GM18498 (cell line): ENCODE data around the gene MYOZ3.
A peak's percentile ranks its signal among the peaks of the same experiment; 100 is the strongest.

Experiments
- ATAC-seq: cut with Tn5 transposase; IDR thresholded peaks from one replicate; pipeline ENCODE4 v1.9.1; 2021; ENCODE audit warnings: mild to moderate bottlenecking, moderate library complexity; ENCODE audit not compliant: unreplicated experiment

MYOZ3 gene

GRCh38 chr5:150661086-150661485, at the start of gene MYOZ3:
MYOZ3 (plus strand) TSS chr5:150661251; CDS start chr5:150662942, 1,691 bp downstream.
- no peak for ATAC-seq

GRCh38 chr5:150612405-150612804, 48.6 kb upstream of the MYOZ3 start:
- ATAC-seq, result no peak

- no peak for ATAC-seq
Observed at GRCh38 chr5:150612905-150613670, 48.0 kb upstream of the MYOZ3 start.

GRCh38 chr5:150613991-150614660, 46.9 kb upstream of the MYOZ3 start:
- ATAC-seq, result no peak

GRCh38 chr5:150614661-150615060, 46.4 kb upstream of the MYOZ3 start:
- ATAC-seq, result no peak

GRCh38 chr5:150615141-150615699, 45.8 kb upstream of the MYOZ3 start:
- ATAC-seq, result no peak

- no peak for ATAC-seq
Observed at GRCh38 chr5:150616024-150616470, 45.0 kb upstream of the MYOZ3 start.

GRCh38 chr5:150616506-150616905, 44.5 kb upstream of the MYOZ3 start:
- no peak for ATAC-seq

GRCh38 chr5:150618163-150618562, 42.9 kb upstream of the MYOZ3 start:
- ATAC-seq, result no peak

- no peak for ATAC-seq
Observed at GRCh38 chr5:150618588-150619281, 42.3 kb upstream of the MYOZ3 start.

- no peak for ATAC-seq
Observed at GRCh38 chr5:150619359-150620230, 41.5 kb upstream of the MYOZ3 start.

GRCh38 chr5:150621301-150621700, 39.8 kb upstream of the MYOZ3 start:
- ATAC-seq, result no peak

- ATAC-seq, result no peak
Observed at GRCh38 chr5:150622157-150622556, 38.9 kb upstream of the MYOZ3 start.

GRCh38 chr5:150623152-150623877, 37.7 kb upstream of the MYOZ3 start:
- no peak for ATAC-seq

GRCh38 chr5:150623878-150624216, 37.2 kb upstream of the MYOZ3 start:
- no peak for ATAC-seq

- ATAC-seq, result peak; percentile 40
Observed at GRCh38 chr5:150624334-150625163, 36.5 kb upstream of the MYOZ3 start.

GRCh38 chr5:150625164-150625535, 35.9 kb upstream of the MYOZ3 start:
- ATAC-seq, result no peak

GRCh38 chr5:150625831-150626746, 35.0 kb upstream of the MYOZ3 start:
- ATAC-seq, result peak; percentile 49
